CD4-positive, alpha-beta T cell (primary cell): ENCODE data around the gene APOD. TPM values are rescaled to one million over a fixed set of nuclear protein-coding genes. Genes with fewer than 3 reads are reported as not detected.

ENCODE experiments used
- ATAC-seq: fragments of 200-7000 bp; cut with Tn5 transposase; one replicate; pipeline ENCODE4 v1.10.0; 2022; ENCODE audit warnings: mild to moderate bottlenecking; ENCODE audit not compliant: poor library complexity
- CTCF ChIA-PET: fragments of 350-600 bp; sonication (Branson Sonifier 250); formaldehyde crosslinking; loops from one replicate; lab custom pipeline; 2021; ENCODE audit warnings: antibody characterized with exemption, inconsistent platforms; lab: Charles Lee
- POLR2A ChIA-PET: fragments of 350-600 bp; sonication (Branson Sonifier 250); formaldehyde crosslinking; loops from one replicate; lab custom pipeline; 2021; ENCODE audit warnings: antibody characterized with exemption, inconsistent platforms; lab: Charles Lee
- DNase-seq, 14 experiments: peaks; one replicate each; pipeline ENCODE4 v3.0.0-alpha.2; 2013 to 2020; ENCODE audit warnings: mixed read lengths in 2 of 14
- H3K27ac ChIP-seq, 2 donors: one replicate each; pipeline versions ENCODE4 v1.5.1 to v1.7.0; 2013; ENCODE audit warnings: low read length in 2 of 2, low read depth in 1 of 2, mild to moderate bottlenecking in 1 of 2
- H3K27me3 ChIP-seq, 2 experiments: 1 replicate in 1 of 2; 2 replicates in 1 of 2; pipeline versions ENCODE4 v1.6.1 to v1.7.0; 2013; ENCODE audit warnings: low read length in 2 of 2, control low read depth in 1 of 2, mild to moderate bottlenecking in 1 of 2, moderate library complexity in 1 of 2; ENCODE audit not compliant: insufficient read depth in 2 of 2, control insufficient read depth in 1 of 2
- H3K36me3 ChIP-seq: one replicate; pipeline ENCODE4 v1.6.1; 2013; ENCODE audit warnings: low read length, control low read depth; ENCODE audit not compliant: insufficient read depth
- H3K4me1 ChIP-seq: one replicate; pipeline ENCODE4 v1.6.1; 2013; ENCODE audit warnings: low read length, control low read depth; ENCODE audit not compliant: insufficient read depth
- H3K4me3 ChIP-seq: one replicate; pipeline ENCODE4 v1.5.1; 2013; ENCODE audit warnings: mild to moderate bottlenecking, low read length, moderate library complexity
- H3K9me3 ChIP-seq, 2 experiments: 1 replicate in 1 of 2; 2 replicates in 1 of 2; pipeline versions ENCODE4 v1.6.1 to v1.7.0; 2013; ENCODE audit warnings: low read length in 2 of 2, mild to moderate bottlenecking in 2 of 2, control low read depth in 1 of 2, moderate library complexity in 1 of 2; ENCODE audit not compliant: control insufficient read depth in 1 of 2, insufficient read depth in 1 of 2
- H3K27ac Mint-ChIP-seq: one replicate; pipeline ENCODE4 v1.8.0; 2020; ENCODE audit warnings: mixed read lengths
- H3K27me3 Mint-ChIP-seq: one replicate; pipeline ENCODE4 v1.8.0; 2021; ENCODE audit warnings: mixed read lengths
- H3K36me3 Mint-ChIP-seq: one replicate; pipeline ENCODE4 v1.8.0; 2021; ENCODE audit warnings: low read depth, mixed read lengths
- H3K4me1 Mint-ChIP-seq: one replicate; pipeline ENCODE4 v1.8.0; 2021; ENCODE audit warnings: low read depth, mixed read lengths
- H3K4me3 Mint-ChIP-seq: one replicate; pipeline ENCODE4 v1.8.0; 2020; ENCODE audit warnings: mild to moderate bottlenecking, mixed read lengths
- H3K9me3 Mint-ChIP-seq: one replicate; pipeline ENCODE4 v1.8.0; 2020; ENCODE audit warnings: mixed read lengths
- CTCF ChIP-seq: fragments of 200-600 bp; IDR thresholded peaks from one replicate; pipeline ENCODE4 v1.8.0; 2022; ENCODE audit warnings: antibody characterized with exemption, mild to moderate bottlenecking
- intact Hi-C, 2 experiments: fragments of 100-400 bp; cut with DNase I in 1 of 2; cut with micrococcal nuclease in 1 of 2; formaldehyde crosslinking; loops; one replicate each; pipeline versions ENCODE4 v1.15.1 to v1.9.0; 2023 to 2025; cut with DNase I, micrococcal nuclease
- total RNA-seq, 174 experiments: library from RNA in 2 of 174; stranded (reverse) in 2 of 174; gene quantifications; one replicate each; pipeline ENCODE4 v1.2.3 and lab custom pipeline; 2021 to 2026

The APOD gene
- total RNA-seq, 2 experiments from 2014 or later, result not detected

GRCh38 chr3:195573611-195574496 is 9.9 kb downstream of the APOD start:
- H3K36me3 Mint-ChIP-seq, result no peaks in the 10 kb centered on the region
- Histone ChIP-seq H3K4me1 (no peaks in the 10 kb centered on the region), H3K27ac (no peak overlapping the region), H3K27me3 (no peaks in the 10 kb centered on the region), H3K9me3 (no peaks in the 10 kb centered on the region), H3K36me3 (no peaks in the 10 kb centered on the region), H3K4me3 (no peak overlapping the region)
- ChIA-PET CTCF (no interaction called here), POLR2A (interaction anchor here (0.6 kb wide), 1 partner anchor 281 kb away, joined by 3 read pairs; no protein-coding TSS in a partner anchor)
- H3K4me3 Mint-ChIP-seq, result no peak overlapping the region
- intact Hi-C loops, result no loop called here
- DNase-seq, result no peak
- ATAC-seq, result no peak
- no peaks in the 10 kb centered on the region for H3K9me3 Mint-ChIP-seq
- H3K4me1 Mint-ChIP-seq, result peaks cover 10% of the 10 kb centered on the region
- H3K27ac Mint-ChIP-seq, result no peak overlapping the region
- no peak for TF ChIP-seq CTCF
- no peaks in the 10 kb centered on the region for H3K27me3 Mint-ChIP-seq

- intact Hi-C loops, result no loop called here
Measured at GRCh38 chr3:195571361-195571760, 12.4 kb downstream of the APOD start.

GRCh38 chr3:195570912-195571311 is 12.8 kb downstream of the APOD start:
- H3K9me3 Mint-ChIP-seq, result no peaks in the 10 kb centered on the region
- no peaks in the 10 kb centered on the region for H3K4me1 ChIP-seq
- H3K4me3 ChIP-seq, result no peak overlapping the region
- DNase-seq (no peak), ATAC-seq (no peak)
- H3K36me3 ChIP-seq, result no peaks in the 10 kb centered on the region
- no peak for TF ChIP-seq CTCF
- H3K36me3 Mint-ChIP-seq, result no peaks in the 10 kb centered on the region
- no peak overlapping the region for H3K4me3 Mint-ChIP-seq
- H3K27me3 Mint-ChIP-seq, result no peaks in the 10 kb centered on the region
- no peaks in the 10 kb centered on the region for H3K9me3 ChIP-seq
- H3K27ac Mint-ChIP-seq, result no peak overlapping the region
- no peak overlapping the region for H3K27ac ChIP-seq
- peaks cover 10% of the 10 kb centered on the region for H3K4me1 Mint-ChIP-seq
- no peaks in the 10 kb centered on the region for H3K27me3 ChIP-seq
- ChIA-PET POLR2A (interaction anchor here (0.5 to 0.9 kb wide), 2 partner anchors 21 to 25 kb away, joined by 3 to 4 read pairs; no protein-coding TSS in a partner anchor), CTCF (no interaction called here)
- intact Hi-C loops, result no loop called here

More at GRCh38 chr3:195571361-195571760, 12.4 kb downstream of the APOD start:
- ATAC-seq (no peak), DNase-seq (no peak)
- H3K27me3 ChIP-seq, result no peaks in the 10 kb centered on the region
- Mint-ChIP-seq H3K4me3 (no peak overlapping the region), H3K4me1 (peaks cover 10% of the 10 kb centered on the region), H3K27me3 (no peaks in the 10 kb centered on the region), H3K27ac (no peak overlapping the region), H3K9me3 (no peaks in the 10 kb centered on the region), H3K36me3 (no peaks in the 10 kb centered on the region)
- ChIA-PET POLR2A (interaction anchor here (0.9 kb wide), 1 partner anchor 22 kb away, joined by 3 read pairs; no protein-coding TSS in a partner anchor), CTCF (no interaction called here)
- no peak overlapping the region for H3K4me3 ChIP-seq
- H3K27ac ChIP-seq, result no peak overlapping the region
- H3K4me1 ChIP-seq, result no peaks in the 10 kb centered on the region
- no peak for TF ChIP-seq CTCF
- H3K9me3 ChIP-seq, result no peaks in the 10 kb centered on the region
- no peaks in the 10 kb centered on the region for H3K36me3 ChIP-seq
